Hair follicular keratinocyte (primary cell): ENCODE measurements around the gene OBSL1. TPM values are rescaled to one million over a fixed set of nuclear protein-coding genes. Genes with fewer than 3 reads are reported as not detected.

Experiments
- total RNA-seq: library from RNA; depleted of rRNA; stranded (reverse); fragments of >200 nt; gene quantifications from 2 replicates; pipeline ENCODE4 v1.2.3, GENCODE V29; 2015

Gene OBSL1
- 29.7 and 38.7 TPM in 2 replicates for total RNA-seq

DNA sequence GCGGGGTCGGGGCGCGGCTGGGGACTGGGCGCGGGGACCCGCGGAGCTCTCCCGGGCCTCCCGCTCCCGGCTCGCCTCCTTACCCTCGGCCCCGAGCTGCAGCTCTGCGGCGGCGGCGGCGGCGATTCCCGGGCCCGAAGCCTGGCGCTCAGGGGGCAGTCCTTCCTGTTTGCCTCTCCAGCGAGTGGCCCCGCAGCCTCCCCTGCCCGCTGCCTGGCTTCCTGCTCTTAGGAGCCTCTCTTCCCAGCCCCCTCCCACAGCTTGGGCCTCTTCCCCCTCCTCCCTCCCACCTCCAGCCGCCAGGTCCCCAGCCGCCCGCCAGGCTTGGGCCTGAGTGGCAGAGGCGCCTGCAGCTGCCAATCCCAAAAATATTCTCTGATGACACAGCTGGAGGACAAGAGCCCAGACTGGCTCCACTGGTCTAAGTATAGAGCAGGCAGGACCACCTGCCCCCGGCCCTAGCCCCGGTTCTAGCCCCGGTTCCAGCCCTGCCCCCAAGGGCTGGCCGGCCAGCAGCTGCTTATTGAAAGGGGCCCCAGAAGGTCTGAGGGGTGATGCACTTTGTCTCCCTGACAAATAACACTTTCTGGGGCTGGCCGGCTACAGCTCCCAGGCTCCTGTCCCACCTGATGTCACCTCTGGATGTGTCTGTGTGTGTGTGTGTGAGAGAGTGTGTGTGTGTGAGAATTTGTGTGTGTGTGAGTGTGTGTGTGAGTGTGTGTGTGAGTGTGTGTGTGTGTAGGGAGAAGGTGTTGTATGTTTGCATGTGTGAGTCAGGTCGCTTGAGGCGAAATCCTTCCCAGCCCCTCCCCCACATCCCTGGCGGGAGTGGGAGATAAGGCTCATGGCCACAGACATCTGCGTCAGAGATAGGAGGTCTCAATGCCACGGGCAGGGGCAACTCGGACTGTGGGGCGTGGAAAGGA is at the start of gene OBSL1:
TSS of gene OBSL1 (minus strand) at position 229 of the 926 bp plus-strand sequence. CDS start 307 bp downstream, outside the sequence.

DNA sequence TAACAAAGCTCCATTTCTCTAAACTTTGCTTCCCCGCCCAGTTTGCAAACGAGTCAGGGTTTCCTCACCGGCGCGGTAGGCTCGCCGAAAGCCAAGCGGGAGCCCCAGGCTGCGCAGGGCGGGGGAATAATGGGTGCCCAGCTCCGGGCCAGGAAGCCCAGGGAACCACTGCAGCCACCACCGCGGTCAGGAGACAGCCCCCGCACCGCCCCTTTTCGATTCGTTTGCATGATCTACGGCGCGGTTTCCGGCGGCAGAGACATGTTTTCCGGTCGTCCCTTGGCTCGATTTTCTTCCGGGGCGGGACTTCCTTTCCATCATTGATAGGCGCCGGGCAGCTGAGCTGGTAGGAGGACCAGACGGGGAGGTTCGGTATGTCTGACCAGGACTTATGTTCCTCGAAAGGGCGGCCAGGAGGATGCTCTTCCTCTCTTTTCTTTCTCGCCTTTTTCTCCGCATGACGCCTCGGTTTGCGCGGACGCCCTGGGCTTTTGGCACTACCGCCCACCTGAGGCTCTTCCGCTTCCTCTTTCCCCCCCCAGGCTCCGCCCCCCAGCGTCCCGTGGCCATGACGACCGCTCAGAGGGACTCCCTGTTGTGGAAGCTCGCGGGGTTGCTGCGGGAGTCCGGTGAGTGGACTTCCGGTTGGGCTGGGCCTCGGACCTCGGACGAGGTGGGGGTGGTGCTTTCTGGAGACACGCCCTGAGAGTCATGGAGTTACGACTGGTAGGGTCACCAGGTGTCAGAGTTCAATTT is 26.4 kb upstream of the OBSL1 start, which contains the start of gene STK11IP:
TSS of gene STK11IP (plus strand) at position 306 of the 756 bp plus-strand sequence. CDS start at position 569, 263 bp downstream.

DNA sequence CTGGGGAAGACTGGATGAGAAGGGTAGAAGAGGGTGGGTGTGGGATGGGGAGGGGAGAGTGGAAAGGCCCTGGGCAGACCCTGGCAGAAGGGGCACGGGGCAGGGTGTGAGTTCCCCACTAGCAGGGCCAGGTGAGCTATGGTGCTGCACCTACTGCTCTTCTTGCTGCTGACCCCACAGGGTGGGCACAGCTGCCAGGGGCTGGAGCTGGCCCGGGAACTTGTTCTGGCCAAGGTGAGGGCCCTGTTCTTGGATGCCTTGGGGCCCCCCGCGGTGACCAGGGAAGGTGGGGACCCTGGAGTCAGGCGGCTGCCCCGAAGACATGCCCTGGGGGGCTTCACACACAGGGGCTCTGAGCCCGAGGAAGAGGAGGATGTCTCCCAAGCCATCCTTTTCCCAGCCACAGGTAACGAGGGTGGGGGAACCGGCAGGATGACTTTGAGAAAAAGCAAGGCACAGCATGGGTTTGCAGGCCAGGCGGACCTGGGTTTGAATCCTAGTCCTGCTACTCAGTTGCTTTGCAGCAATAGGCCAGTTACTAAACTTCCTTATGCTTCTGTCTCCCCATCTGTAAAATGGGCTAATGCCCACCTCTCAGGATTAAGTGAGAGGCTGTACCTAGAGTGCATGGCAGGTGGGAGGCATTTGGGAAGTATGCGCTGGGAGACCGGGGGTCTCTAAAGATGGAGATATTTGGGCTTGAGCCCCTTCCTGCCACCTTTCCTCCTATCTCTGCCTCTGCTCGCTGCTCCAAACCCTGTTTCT is 1.1 kb upstream of the OBSL1 start, which contains the start of gene INHA:
TSS of gene INHA (plus strand) at position 74 of the 765 bp plus-strand sequence. CDS start at position 139, 65 bp downstream.

DNA sequence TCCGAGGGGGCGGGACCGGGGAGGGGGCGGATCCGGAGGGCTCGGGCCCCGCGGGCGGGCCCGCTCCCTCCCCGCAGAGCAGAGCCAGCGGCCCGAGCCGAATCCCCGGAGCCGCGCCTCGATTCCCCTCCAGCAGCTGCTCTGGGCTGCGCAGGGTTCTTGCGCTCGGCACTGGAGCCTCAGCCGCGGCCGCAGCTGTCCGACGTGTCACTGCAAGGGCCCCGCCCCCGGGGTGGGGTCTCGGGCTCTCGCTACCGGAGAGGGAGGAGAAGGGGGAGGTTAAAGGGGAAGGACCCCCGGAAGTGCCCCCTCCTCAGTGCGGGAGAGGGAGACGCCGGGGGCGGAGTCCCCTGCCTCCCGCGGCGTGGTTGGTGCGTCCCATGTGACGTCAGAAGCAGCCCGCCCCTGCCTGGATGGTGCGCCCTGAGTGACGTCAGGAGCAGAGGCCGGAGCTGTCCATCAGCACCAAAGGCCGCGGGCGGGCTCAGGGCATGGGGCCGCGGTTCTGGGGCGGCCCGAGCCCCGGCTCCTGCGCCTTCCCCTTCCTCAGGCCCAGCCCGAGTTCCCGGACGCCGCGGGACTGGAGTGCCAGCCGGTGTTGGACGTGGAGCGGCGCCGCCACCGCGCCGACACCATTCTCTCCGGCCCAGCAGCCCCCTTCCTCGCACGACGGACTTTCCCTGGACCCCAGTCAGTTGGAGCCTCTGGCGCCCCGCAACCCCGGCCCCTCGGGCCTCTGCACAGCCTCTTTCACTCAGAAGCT is 27.6 kb downstream of the OBSL1 start, which contains the start of the genes CHPF and TMEM198:
TSS of gene CHPF (minus strand) at position 214 of the 763 bp plus-strand sequence. CDS start 271 bp downstream, outside the sequence.
TSS of gene TMEM198 (plus strand) at position 433 of the 763 bp plus-strand sequence. CDS start 700 bp downstream, outside the sequence.

DNA sequence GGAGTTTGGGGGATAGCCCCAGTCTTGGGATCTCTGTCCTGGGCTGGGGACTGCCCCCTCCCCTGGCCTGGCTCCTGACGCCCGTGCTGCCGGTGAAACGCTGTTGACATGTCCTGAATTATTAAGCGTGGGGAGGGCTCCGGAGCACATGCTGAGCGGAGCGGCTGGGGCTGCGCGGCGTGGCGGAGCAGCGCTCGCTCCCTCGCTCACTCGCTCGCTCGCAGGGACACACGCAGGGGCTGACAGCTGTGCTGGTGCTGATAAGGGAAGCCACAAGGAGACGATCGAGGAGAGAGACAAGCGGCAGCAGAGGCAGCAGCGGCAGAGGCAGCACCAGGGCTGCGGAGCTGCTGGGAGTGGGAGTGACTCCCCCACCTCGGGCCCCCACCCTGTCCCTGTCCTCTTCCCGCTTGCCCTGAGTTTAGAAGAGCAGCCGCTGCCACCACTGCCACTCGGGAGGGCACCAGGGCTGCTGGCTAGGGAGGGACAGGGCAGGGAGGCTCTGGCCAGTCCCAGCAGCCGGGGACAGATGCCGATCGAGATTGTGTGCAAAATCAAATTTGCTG is 57.1 kb downstream of the OBSL1 start, which contains the start of gene ASIC4:
TSS of gene ASIC4 (plus strand) at position 287 of the 566 bp plus-strand sequence. CDS start at position 530, 243 bp downstream.

Other genes starting within 250 kb of the OBSL1 start
- not detected in 2 replicates for gene RESP18, start 238.8 kb downstream of the OBSL1 start, total RNA-seq
- 46.6 and 51.1 TPM in 2 replicates for gene DNPEP, start 183.6 kb downstream of the OBSL1 start, total RNA-seq
- gene DES, start 153.2 kb downstream of the OBSL1 start, total RNA-seq = not detected in 2 replicates
- 13.8 and 30.5 TPM in 2 replicates for gene SPEG, start 136.7 kb downstream of the OBSL1 start, total RNA-seq
- 56.1 and 82.3 TPM in 2 replicates for gene GMPPA, start 72.6 kb downstream of the OBSL1 start, total RNA-seq
- gene ASIC4, start 57.1 kb downstream of the OBSL1 start, total RNA-seq = 0.16 TPM in 1 of 2 replicates, not detected in the other
- gene CHPF, start 27.7 kb downstream of the OBSL1 start, total RNA-seq = 171 and 235 TPM in 2 replicates
- 0.47 and 1.7 TPM in 2 replicates for gene TMEM198, start 27.5 kb downstream of the OBSL1 start, total RNA-seq
- gene INHA, start 771 bp upstream of the OBSL1 start, total RNA-seq = 0.19 TPM in 1 of 2 replicates, not detected in the other
- gene STK11IP, start 26.3 kb upstream of the OBSL1 start, total RNA-seq = 14.8 and 18.6 TPM in 2 replicates
- gene SLC4A3, start 56.1 kb upstream of the OBSL1 start, total RNA-seq = 11.7 and 13.7 TPM in 2 replicates